Endodermal cell (in vitro differentiated cells): ENCODE data around the gene ARIH1. TPM values are rescaled to one million over a fixed set of nuclear protein-coding genes. Genes with fewer than 3 reads are reported as not detected.
"Not testable (repeated sequence)": the region's sequence is repeated elsewhere in the genome, so short reads cannot be mapped to it uniquely, and the experiment has no call there.

ENCODE experiments used
- DNase-seq: peaks from one replicate; pipeline ENCODE4 v3.0.0-alpha.2; 2017
- H3K27ac ChIP-seq: 2 replicates; pipeline ENCODE4 v1.5.1; 2013; ENCODE audit warnings: mild to moderate bottlenecking, low read depth, low read length, moderate library complexity
- H3K27me3 ChIP-seq: 2 replicates; pipeline ENCODE4 v1.6.1; 2013; ENCODE audit warnings: mild to moderate bottlenecking, low read length, moderate library complexity; ENCODE audit not compliant: insufficient read depth, control insufficient read depth, poor library complexity, severe bottlenecking
- H3K36me3 ChIP-seq: 2 replicates; pipeline ENCODE4 v1.7.0; 2013; ENCODE audit warnings: mild to moderate bottlenecking, low read length, moderate library complexity; ENCODE audit not compliant: control insufficient read depth, insufficient read depth
- H3K4me1 ChIP-seq: one replicate; pipeline ENCODE4 v1.7.0; 2013; ENCODE audit warnings: low read length; ENCODE audit not compliant: control insufficient read depth, insufficient read depth
- H3K4me3 ChIP-seq: 2 replicates; pipeline ENCODE4 v1.5.1; 2013; ENCODE audit warnings: mild to moderate bottlenecking, low read length, moderate library complexity
- H3K9ac ChIP-seq: 2 replicates; pipeline ENCODE4 v1.6.1; 2013; ENCODE audit warnings: mild to moderate bottlenecking, low read length, moderate library complexity; ENCODE audit not compliant: poor library complexity, severe bottlenecking; ENCODE audit errors: extremely low read depth
- H3K9me3 ChIP-seq: 2 replicates; pipeline ENCODE4 v1.6.1; 2013; ENCODE audit warnings: mild to moderate bottlenecking, low read length, moderate library complexity; ENCODE audit not compliant: control insufficient read depth
- H3K27ac Mint-ChIP-seq: 2 replicates; pipeline ENCODE4 v1.8.0; 2020; ENCODE audit warnings: mixed read lengths
- H3K27me3 Mint-ChIP-seq: 2 replicates; pipeline ENCODE4 v1.8.0; 2021; ENCODE audit warnings: mild to moderate bottlenecking, mixed read lengths; ENCODE audit not compliant: insufficient read depth
- H3K36me3 Mint-ChIP-seq: 2 replicates; pipeline ENCODE4 v1.8.0; 2020; ENCODE audit warnings: low read depth, mixed read lengths
- H3K4me1 Mint-ChIP-seq: 2 replicates; pipeline ENCODE4 v1.8.0; 2020; ENCODE audit warnings: mixed read lengths
- H3K4me3 Mint-ChIP-seq: 2 replicates; pipeline ENCODE4 v1.8.0; 2020; ENCODE audit warnings: mild to moderate bottlenecking, moderate library complexity, mixed read lengths
- H3K9me3 Mint-ChIP-seq: 2 replicates; pipeline ENCODE4 v1.8.0; 2020; ENCODE audit warnings: mild to moderate bottlenecking, mixed read lengths
- CTCF ChIP-seq: fragments of 200-600 bp; sonication (generic); conservative IDR thresholded peaks from 2 replicates; pipeline ENCODE4 v1.5.0; 2021; ENCODE audit warnings: antibody characterized with exemption, mild to moderate bottlenecking
- WGBS, 2 experiments: methylation state at CpG; one replicate each; pipeline versions ENCODE4 v1.1.5 to v1.1.7; 2013; ENCODE audit warnings: missing lambda C conversion rate in 2 of 2, mixed read lengths in 1 of 2; ENCODE audit not compliant: insufficient coverage in 1 of 2, insufficient read length in 1 of 2; 5-methylcytosine and 5-hydroxymethylcytosine counted together
- total RNA-seq, 2 donors: library from RNA; stranded (reverse); fragmentation: NEBNext Ultra II Directional in 1 of 2; extraction: Animal tissue kit (Norgen Biotek cat#: 25700) in 1 of 2; gene quantifications; 2 replicates in 1 of 2; 3 replicates in 1 of 2; pipeline ENCODE4 v1.2.1, GENCODE V29; 2021

The ARIH1 gene
- total RNA-seq, 2 donors from 2014 or later = 183 to 238 TPM

GRCh38 chr15:72614810-72615532 lies 140.8 kb downstream of the ARIH1 start:
- Mint-ChIP-seq H3K27me3 (no peaks in the 10 kb centered on the region), H3K27ac (peak overlapping the region; percentile 24), H3K4me3 (no peak overlapping the region), H3K36me3 (no peaks in the 10 kb centered on the region), H3K9me3 (no peaks in the 10 kb centered on the region), H3K4me1 (peaks cover 15% of the 10 kb centered on the region)
- WGBS, 2 experiments = 88 to 94% methylated on average over 2 to 3 of the region's 3 CpGs
- no peak overlapping the region for H3K9ac ChIP-seq
- DNase-seq = no peak
- no peaks in the 10 kb centered on the region for H3K36me3 ChIP-seq
- H3K27ac ChIP-seq = no peak overlapping the region
- H3K27me3 ChIP-seq = no peaks in the 10 kb centered on the region
- H3K4me3 ChIP-seq = no peak overlapping the region
- H3K4me1 ChIP-seq = no peaks in the 10 kb centered on the region
- H3K9me3 ChIP-seq = no peaks in the 10 kb centered on the region
- no peak for TF ChIP-seq CTCF

- not testable (repeated sequence) for H3K9me3 ChIP-seq, H3K4me1 ChIP-seq, H3K36me3 ChIP-seq, H3K4me3 ChIP-seq, H3K9ac ChIP-seq, H3K27me3 ChIP-seq, H3K4me3 Mint-ChIP-seq, H3K27me3 Mint-ChIP-seq, H3K36me3 Mint-ChIP-seq, H3K27ac ChIP-seq, H3K9me3 Mint-ChIP-seq
- peaks cover 15% of the 10 kb centered on the region for H3K4me1 Mint-ChIP-seq
- WGBS, 2 experiments = 33 to 34% methylated on average over 1 to 6 of the region's 7 CpGs
- TF ChIP-seq CTCF = peak; percentile 53
- peak; percentile 75 for DNase-seq
- H3K27ac Mint-ChIP-seq = peak overlapping the region; percentile 29
These were observed 141.6 kb downstream of the ARIH1 start for GRCh38 chr15:72615533-72616233.

- H3K27me3 Mint-ChIP-seq = no peaks in the 10 kb centered on the region
- no peak overlapping the region for H3K27ac Mint-ChIP-seq
These were observed 142.5 kb downstream of the ARIH1 start for GRCh38 chr15:72616491-72617210.

GRCh38 chr15:72623854-72624253 lies 149.7 kb downstream of the ARIH1 start:
- not testable (repeated sequence) for H3K36me3 ChIP-seq, H3K27me3 Mint-ChIP-seq, H3K9ac ChIP-seq, H3K4me3 ChIP-seq, DNase-seq, H3K4me1 ChIP-seq, H3K9me3 Mint-ChIP-seq, H3K9me3 ChIP-seq, H3K4me1 Mint-ChIP-seq, H3K27me3 ChIP-seq, H3K27ac ChIP-seq, H3K36me3 Mint-ChIP-seq, H3K27ac Mint-ChIP-seq, H3K4me3 Mint-ChIP-seq
- WGBS, 2 experiments = 80 to 95% methylated on average over 1 to 4 of the region's 4 CpGs

More at GRCh38 chr15:72616491-72617210, 142.5 kb downstream of the ARIH1 start:
- no peaks in the 10 kb centered on the region for H3K9me3 Mint-ChIP-seq
- no peak for TF ChIP-seq CTCF
- no peak overlapping the region for H3K4me3 ChIP-seq
- H3K4me3 Mint-ChIP-seq = no peak overlapping the region
- 88 to 100% methylated on average over 5 to 10 of the region's 10 CpGs for WGBS, 2 experiments
- peaks cover 15% of the 10 kb centered on the region for H3K4me1 Mint-ChIP-seq
- no peak overlapping the region for H3K9ac ChIP-seq
- H3K36me3 Mint-ChIP-seq = no peaks in the 10 kb centered on the region
- H3K9me3 ChIP-seq = no peaks in the 10 kb centered on the region
- DNase-seq = peak; percentile 41
- no peak overlapping the region for H3K27ac ChIP-seq
- no peaks in the 10 kb centered on the region for H3K36me3 ChIP-seq
- no peaks in the 10 kb centered on the region for H3K4me1 ChIP-seq
- no peaks in the 10 kb centered on the region for H3K27me3 ChIP-seq

- not testable (repeated sequence) for DNase-seq, H3K4me3 Mint-ChIP-seq, H3K27me3 Mint-ChIP-seq, H3K27me3 ChIP-seq, H3K36me3 ChIP-seq, H3K9me3 ChIP-seq, H3K27ac Mint-ChIP-seq, H3K4me1 ChIP-seq, H3K9ac ChIP-seq, H3K36me3 Mint-ChIP-seq, H3K4me3 ChIP-seq, H3K27ac ChIP-seq, H3K9me3 Mint-ChIP-seq, H3K4me1 Mint-ChIP-seq
- 85 to 93% methylated on average over 2 to 3 of the region's 3 CpGs for WGBS, 2 experiments
These were observed 152.0 kb downstream of the ARIH1 start for GRCh38 chr15:72626153-72626552.
